ENCODE data around the gene SEC23A.

Gene SEC23A

GRCh38 chr14:39094515-39094914 is 8.5 kb downstream of the SEC23A start:
- no peak for TF ChIP-seq CTCF (IDR thresholded peaks at IDR 0.05)

GRCh38 chr14:39091716-39092115 is 11.3 kb downstream of the SEC23A start:
- no peak for TF ChIP-seq CTCF (IDR thresholded peaks at IDR 0.05)

- no peak for TF ChIP-seq CTCF (IDR thresholded peaks at IDR 0.05)
Measured at GRCh38 chr14:39090548-39091111, 12.4 kb downstream of the SEC23A start.

- no peak for TF ChIP-seq CTCF (IDR thresholded peaks at IDR 0.05)
Measured at GRCh38 chr14:39087493-39087892, 15.5 kb downstream of the SEC23A start.

GRCh38 chr14:39085933-39086332 is 17.1 kb downstream of the SEC23A start:
- no peak for TF ChIP-seq CTCF (IDR thresholded peaks at IDR 0.05)

- no peak for TF ChIP-seq CTCF (IDR thresholded peaks at IDR 0.05)
Measured at GRCh38 chr14:39083127-39083526, 19.9 kb downstream of the SEC23A start.

- TF ChIP-seq CTCF (IDR thresholded peaks at IDR 0.05): no peak
Measured at GRCh38 chr14:39080886-39081285, 22.1 kb downstream of the SEC23A start.

- TF ChIP-seq CTCF (IDR thresholded peaks at IDR 0.05): no peak
Measured at GRCh38 chr14:39071096-39071495, 31.9 kb downstream of the SEC23A start.
